NCI-H226 (cell line): ENCODE measurements around the gene FOXRED2.
A peak's percentile ranks its signal among the peaks of the same experiment; 100 is the strongest.
"Not testable (repeated sequence)": the region's sequence is repeated elsewhere in the genome, so short reads cannot be mapped to it uniquely, and the experiment has no call there.

Experiments
- DNase-seq: peaks from one replicate; pipeline ENCODE4 v3.0.0-alpha.2; 2015

Gene FOXRED2

DNA sequence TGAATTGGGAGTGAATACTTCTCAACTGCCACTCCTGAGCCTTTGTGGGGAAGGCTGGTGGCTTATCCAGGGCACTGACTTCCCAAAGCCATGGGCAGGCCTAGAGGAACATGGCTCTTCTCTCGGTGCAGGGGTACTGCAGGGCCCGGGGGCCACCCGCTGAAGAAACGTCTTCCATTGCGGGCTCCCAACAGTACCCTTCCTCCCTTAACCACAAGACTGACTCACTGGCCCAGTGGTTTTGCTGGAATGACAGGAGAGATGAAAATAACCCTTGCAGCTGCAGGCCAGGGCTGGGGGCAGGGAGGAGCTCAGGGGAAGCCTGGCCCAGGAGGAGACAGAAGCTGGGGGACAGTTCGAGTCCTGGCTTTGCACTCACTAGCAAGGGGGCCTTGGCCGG, 38.9 kb downstream of the FOXRED2 start:
- DNase-seq = peak; percentile 85

DNA sequence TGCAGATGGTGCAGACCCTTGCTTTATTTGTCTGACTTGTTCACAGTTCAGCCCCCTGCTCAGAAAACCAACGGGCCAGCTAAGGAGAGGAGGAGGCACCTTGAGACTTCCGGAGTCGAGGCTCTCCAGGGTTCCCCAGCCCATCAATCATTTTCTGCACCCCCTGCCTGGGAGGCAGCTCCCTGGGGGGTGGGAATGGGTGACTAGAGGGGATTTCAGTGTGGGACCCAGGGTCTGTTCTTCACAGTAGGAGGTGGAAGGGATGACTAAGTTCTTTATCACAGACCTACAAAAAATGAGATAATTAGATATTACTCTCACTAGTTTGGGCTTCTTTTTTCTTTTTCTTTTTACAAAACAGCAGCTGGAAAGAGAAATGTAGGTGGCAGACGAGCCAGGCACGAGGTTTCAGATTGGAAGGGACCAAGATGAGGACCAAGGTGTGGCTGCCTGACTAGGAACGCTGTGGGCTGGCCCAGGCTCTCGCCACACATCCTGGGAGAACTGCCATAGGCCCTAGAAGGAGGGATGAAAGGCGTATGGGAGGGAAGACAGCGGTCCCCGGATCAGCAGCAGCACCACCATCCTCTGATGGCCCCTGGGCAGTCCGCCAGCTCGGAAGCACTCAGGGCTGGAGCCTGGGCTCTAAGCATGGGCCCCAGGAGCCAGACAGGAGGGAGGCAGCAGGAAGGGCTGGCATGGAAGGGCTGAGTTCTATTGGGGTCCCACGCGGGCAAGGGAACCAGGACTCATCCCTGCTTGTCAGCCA, 39.6 kb downstream of the FOXRED2 start:
- DNase-seq = peak; percentile 83

DNA sequence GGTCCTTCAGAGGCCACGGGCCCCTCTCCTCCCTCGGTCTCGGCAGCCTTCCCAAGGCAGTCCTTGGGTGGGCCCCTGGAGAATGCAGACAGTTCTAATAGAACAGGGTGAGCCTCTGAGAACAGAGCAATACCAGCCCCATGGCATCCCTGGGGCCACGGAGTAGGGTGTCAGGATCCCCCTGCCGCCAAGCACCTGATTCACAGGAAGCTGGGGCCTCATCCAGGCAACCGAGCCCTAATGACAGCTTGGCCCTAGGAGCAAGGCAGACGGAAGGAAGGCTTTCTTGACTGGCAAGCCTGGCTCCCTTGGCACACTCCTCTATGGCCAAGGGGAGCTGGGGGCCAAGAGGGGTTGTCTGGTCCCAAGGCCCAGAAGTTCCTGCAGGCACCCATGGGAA, 40.6 kb downstream of the FOXRED2 start:
- DNase-seq = no peak

DNA sequence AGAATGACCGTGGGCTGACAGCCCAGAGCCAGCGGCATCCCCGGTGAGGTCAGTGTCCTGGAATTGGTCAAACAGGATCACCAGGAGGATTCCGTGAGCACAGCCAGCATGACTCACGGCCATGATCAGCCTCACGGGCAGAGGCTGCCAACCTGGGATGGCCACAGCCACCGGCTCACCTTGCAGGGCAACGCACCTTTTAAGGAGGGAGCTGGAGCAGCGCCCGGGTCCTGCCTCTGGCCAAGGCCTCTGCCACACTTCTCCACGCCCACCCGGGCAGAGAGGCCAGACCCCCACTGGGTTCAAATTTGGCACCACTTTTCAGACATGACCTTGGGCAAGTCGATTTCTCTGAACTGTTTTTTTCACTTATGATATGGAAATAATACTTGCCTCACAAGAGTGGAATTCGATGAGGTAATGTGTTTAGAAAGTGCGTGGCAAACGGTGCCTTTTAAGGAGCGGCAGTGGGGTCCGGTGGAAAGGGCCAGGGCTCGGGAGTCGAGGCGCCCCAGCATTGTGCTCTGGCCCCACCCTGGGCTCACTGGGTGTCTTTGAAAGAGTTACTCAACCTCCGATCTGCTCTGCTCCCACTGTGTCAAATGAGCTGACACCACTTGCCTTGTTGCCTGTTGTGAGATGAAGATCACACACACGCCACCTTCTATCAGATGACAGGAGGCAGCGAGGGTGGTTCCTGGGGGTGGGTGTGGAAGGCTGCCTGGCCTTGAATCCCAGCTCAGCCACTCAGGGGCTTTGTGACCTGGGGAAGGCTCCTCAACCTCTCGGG, 41.4 kb downstream of the FOXRED2 start:
- DNase-seq = peak; percentile 83

- no peak for DNase-seq
These were observed 42.1 kb downstream of the FOXRED2 start for GRCh38 chr22:36464715-36465231.

- no peak for DNase-seq
These were observed 43.1 kb downstream of the FOXRED2 start for GRCh38 chr22:36463783-36464184.

DNA sequence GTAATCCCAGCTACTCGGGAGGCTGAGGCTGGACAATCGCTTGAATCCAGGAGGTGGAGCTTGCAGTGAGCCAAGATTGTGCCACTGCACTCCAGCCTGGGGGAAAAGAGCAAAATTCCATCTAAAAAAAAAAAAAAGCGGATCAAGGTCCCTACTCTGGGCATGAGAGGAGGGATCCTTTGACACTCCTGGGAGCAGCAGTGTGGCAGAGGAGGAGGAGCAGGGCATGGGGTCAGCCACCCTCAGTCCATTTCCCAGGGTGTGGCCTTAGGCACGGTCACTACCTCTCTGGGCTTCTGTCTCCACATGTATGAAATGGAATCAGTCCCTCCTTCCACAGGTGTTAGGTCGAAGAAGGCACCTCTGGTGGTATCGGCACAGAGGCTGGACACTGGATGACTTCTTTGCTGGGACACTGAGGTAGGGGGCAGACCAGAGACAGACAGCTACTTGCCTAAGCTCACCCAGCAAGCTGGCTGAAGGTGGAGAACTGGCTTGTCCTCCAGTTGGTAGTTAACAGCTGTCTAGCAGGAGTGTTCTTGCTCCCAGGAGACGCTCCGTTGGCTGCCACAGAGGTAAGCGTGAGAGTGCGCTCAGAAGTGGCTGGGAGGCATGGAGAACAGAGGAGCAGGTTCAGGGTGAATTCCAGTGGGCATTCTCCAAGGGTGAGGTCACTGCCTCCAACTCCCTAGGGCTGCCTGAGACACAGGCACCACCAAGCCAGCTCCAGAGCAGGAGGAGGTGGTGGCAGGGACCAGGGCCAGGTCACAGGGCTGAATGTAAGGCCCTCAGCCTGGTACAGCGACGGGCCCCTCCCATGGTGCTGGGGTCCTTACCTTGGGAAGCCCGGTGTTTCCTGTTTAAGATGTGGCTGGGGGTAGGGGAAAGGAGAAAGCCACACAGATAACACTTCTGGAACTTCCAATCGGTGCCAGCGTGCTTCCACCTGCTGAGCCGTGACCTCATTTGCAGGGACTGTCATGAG, 44.9 kb downstream of the FOXRED2 start:
- DNase-seq = peak; percentile 88

- no peak for DNase-seq
These were observed 46.6 kb downstream of the FOXRED2 start for GRCh38 chr22:36460202-36460601.

GRCh38 chr22:36457688-36458450, 49.0 kb downstream of the FOXRED2 start:
- DNase-seq = no peak

GRCh38 chr22:36456464-36456845, 50.4 kb downstream of the FOXRED2 start:
- no peak for DNase-seq

DNA sequence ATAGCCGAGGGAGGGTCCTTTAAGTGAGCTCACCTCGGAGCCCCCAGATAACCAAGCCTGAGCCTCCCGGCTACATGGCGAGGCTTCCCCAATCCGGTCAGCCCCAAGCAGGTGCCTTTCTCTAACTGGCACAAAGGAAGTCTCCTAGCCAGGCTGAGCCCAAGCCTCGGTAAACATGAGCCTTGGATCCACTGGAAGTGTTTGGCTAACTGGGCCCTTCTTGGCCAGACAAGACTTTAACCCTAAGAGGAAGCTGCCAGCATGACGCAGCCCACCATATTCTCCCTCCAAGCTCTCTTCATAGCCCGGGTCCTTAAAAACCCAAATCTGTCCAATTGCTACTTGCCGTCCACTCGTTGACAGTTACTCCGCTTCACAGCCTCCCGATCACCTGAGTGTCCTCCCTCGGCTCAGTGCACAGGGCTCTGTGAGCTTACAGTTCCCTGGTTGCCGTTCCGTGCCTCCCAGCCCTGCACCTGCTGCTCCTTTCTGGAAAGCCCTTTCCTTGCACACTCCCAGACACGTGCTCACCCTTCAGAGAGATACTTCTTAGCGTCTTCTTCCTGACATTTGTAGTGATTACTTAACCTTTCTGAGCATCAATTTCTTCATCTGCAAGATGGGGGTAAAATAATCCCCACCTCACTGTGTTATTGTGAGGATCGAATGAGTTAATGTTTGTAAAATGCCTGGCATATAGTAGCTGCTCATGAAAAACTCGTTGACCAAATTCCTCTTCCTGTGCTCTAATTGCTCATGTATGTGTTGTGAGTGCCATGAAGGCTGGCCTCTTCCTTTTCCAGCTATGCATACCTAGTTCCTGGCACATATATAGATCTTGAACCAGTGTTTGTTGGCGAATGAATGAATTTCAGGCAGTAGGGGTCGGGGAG, 51.0 kb downstream of the FOXRED2 start:
- DNase-seq = no peak

DNA sequence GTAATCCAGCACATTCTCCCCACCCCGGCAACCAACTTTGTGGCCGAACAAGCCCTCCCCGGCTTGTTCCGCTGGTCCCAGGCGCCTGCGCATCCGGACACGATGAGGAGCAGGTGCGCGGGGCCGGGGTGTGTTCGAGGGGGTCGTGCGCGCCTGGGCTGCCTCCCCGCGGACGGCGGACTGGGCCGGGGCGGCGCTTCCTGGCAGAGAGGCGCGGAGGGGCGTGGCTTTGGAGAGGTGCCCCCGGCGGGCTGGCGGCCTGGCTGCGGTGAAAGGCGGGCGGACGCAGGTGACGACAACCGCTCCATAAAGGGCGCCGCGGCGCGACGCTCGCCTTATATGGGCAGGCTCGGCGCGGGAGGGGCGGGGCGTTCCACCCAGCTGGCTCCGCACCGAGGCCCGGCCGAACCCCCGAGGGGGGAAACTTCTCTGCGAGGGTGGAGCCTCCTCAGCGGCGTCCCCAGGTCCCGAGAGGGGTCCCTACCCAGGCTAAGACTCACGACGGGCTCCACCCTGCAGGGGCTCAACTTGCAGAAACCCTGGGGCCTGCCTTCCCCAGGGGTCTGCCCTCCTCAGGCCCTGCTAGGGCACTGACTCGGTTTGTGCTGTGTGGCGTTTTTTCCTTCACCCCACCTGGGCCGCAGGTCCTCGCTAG, 51.8 kb downstream of the FOXRED2 start:
- peak; percentile 79 for DNase-seq

- no peak for DNase-seq
These were observed 52.9 kb downstream of the FOXRED2 start for GRCh38 chr22:36453855-36454378.

- DNase-seq = not testable (repeated sequence)
These were observed 53.7 kb downstream of the FOXRED2 start for GRCh38 chr22:36452978-36453607.

- no peak for DNase-seq
These were observed 54.4 kb downstream of the FOXRED2 start for GRCh38 chr22:36452250-36452977.

GRCh38 chr22:36450923-36451322, 55.9 kb downstream of the FOXRED2 start:
- not testable (repeated sequence) for DNase-seq

DNA sequence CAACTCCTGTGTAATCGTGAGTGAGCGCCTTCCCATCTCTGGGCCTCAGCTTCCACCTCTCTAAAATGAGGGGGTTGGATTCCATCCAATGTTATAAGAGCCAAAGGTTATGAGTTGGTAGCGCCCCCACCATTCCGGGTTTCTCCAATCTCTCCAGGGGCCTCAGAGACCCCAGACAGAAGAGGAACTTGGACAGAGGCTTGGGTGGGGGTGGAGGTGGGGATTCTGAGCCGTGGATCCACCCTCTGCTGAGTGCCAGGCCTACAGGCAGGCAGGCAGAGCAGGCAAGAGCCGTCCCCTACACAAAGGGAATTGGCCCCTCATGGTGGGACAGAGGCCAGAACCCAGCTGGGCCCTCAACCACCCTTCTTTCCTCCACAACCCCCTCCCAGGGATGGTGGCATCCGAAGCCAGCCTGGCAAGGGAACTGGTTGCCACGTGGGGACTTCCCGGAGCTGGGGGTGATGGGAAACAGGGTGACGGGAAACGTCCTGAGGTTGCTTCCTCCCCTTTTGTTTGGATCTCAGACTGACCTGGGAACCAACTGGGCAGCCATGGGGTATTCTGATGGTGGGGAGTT, 57.2 kb downstream of the FOXRED2 start:
- DNase-seq = no peak

GRCh38 chr22:36447632-36448031, 59.2 kb downstream of the FOXRED2 start:
- no peak for DNase-seq
